ENCODE data around the gene NUPR1.

Gene NUPR1

GRCh38 chr16:28558456-28558855 is 19.7 kb upstream of the NUPR1 start:
- TF ChIP-seq TOX (CRISPR knock-in tag; IDR thresholded peaks at IDR 0.05; ENCODE audit: borderline replicate concordance) (no peak), ZNF70 (CRISPR knock-in tag; IDR thresholded peaks at IDR 0.05) (no peak), TCF4 (CRISPR knock-in tag; IDR thresholded peaks at IDR 0.05; ENCODE audit: borderline replicate concordance) (no peak), BACH2 (CRISPR knock-in tag; IDR thresholded peaks at IDR 0.05; ENCODE audit: borderline replicate concordance) (no peak), ZFP3 (CRISPR knock-in tag; IDR thresholded peaks at IDR 0.05) (no peak), ZC3H10 (CRISPR knock-in tag; IDR thresholded peaks at IDR 0.05) (no peak), RARB (CRISPR knock-in tag; IDR thresholded peaks at IDR 0.05) (no peak), ISL1 (CRISPR knock-in tag; IDR thresholded peaks at IDR 0.05) (no peak), OSR1 (CRISPR knock-in tag; IDR thresholded peaks at IDR 0.05) (no peak), ZFP30 (CRISPR knock-in tag; IDR thresholded peaks at IDR 0.05) (no peak), PATZ1 (CRISPR knock-in tag; IDR thresholded peaks at IDR 0.05; ENCODE audit: borderline replicate concordance) (no peak)
- TF ChIP-seq, protein P1, sequence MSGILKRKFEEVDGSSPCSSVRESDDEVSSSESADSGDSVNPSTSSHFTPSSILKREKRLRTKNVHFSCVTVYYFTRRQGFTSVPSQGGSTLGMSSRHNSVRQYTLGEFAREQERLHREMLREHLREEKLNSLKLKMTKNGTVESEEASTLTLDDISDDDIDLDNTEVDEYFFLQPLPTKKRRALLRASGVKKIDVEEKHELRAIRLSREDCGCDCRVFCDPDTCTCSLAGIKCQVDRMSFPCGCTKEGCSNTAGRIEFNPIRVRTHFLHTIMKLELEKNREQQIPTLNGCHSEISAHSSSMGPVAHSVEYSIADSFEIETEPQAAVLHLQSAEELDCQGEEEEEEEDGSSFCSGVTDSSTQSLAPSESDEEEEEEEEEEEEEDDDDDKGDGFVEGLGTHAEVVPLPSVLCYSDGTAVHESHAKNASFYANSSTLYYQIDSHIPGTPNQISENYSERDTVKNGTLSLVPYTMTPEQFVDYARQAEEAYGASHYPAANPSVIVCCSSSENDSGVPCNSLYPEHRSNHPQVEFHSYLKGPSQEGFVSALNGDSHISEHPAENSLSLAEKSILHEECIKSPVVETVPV (CRISPR knock-in tag; IDR thresholded peaks at IDR 0.05): no peak
- no peak for ATAC-seq

DNA sequence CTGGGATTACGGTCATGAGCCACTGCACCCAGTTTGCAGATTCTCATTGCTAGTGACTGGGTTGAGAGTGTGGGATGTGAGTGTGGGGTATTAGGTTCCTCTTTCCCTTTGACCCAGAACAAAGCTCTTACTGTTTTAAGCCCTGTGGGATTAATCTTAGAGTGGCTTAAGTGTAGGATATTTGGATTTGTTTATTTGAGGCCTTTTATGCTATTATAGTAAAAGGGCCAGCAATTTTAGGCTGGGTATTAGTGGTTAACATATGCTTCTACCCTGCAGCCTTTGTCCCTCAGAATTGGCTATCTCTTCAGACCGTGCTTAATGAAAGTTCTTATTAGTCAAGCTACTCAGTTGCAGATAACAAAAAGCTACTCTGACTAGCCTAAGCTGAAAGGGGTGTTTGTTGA is 18.1 kb upstream of the NUPR1 start:
- TF ChIP-seq, protein P2, sequence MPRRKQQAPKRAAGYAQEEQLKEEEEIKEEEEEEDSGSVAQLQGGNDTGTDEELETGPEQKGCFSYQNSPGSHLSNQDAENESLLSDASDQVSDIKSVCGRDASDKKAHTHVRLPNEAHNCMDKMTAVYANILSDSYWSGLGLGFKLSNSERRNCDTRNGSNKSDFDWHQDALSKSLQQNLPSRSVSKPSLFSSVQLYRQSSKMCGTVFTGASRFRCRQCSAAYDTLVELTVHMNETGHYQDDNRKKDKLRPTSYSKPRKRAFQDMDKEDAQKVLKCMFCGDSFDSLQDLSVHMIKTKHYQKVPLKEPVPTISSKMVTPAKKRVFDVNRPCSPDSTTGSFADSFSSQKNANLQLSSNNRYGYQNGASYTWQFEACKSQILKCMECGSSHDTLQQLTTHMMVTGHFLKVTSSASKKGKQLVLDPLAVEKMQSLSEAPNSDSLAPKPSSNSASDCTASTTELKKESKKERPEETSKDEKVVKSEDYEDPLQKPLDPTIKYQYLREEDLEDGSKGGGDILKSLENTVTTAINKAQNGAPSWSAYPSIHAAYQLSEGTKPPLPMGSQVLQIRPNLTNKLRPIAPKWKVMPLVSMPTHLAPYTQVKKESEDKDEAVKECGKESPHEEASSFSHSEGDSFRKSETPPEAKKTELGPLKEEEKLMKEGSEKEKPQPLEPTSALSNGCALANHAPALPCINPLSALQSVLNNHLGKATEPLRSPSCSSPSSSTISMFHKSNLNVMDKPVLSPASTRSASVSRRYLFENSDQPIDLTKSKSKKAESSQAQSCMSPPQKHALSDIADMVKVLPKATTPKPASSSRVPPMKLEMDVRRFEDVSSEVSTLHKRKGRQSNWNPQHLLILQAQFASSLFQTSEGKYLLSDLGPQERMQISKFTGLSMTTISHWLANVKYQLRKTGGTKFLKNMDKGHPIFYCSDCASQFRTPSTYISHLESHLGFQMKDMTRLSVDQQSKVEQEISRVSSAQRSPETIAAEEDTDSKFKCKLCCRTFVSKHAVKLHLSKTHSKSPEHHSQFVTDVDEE (CRISPR knock-in tag; IDR thresholded peaks at IDR 0.05): no peak
- no peak for TF ChIP-seq RARB (CRISPR knock-in tag; IDR thresholded peaks at IDR 0.05)
- TF ChIP-seq, protein P1 (CRISPR knock-in tag; IDR thresholded peaks at IDR 0.05): no peak
- TF ChIP-seq, protein P3, sequence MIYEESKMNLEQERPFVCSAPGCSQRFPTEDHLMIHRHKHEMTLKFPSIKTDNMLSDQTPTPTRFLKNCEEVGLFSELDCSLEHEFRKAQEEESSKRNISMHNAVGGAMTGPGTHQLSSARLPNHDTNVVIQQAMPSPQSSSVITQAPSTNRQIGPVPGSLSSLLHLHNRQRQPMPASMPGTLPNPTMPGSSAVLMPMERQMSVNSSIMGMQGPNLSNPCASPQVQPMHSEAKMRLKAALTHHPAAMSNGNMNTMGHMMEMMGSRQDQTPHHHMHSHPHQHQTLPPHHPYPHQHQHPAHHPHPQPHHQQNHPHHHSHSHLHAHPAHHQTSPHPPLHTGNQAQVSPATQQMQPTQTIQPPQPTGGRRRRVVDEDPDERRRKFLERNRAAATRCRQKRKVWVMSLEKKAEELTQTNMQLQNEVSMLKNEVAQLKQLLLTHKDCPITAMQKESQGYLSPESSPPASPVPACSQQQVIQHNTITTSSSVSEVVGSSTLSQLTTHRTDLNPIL (CRISPR knock-in tag; IDR thresholded peaks at IDR 0.05; ENCODE audit: low read depth): no peak
- TF ChIP-seq ZFP3 (CRISPR knock-in tag; IDR thresholded peaks at IDR 0.05): no peak
- no peak for TF ChIP-seq CSDC2 (CRISPR knock-in tag; IDR thresholded peaks at IDR 0.05)
- TF ChIP-seq ARNTL (CRISPR knock-in tag; IDR thresholded peaks at IDR 0.05; ENCODE audit: borderline replicate concordance, low read depth): no peak
- no peak for TF ChIP-seq OSR1 (CRISPR knock-in tag; IDR thresholded peaks at IDR 0.05)
- no peak for TF ChIP-seq ZNF565 (CRISPR knock-in tag; conservative IDR thresholded peaks at IDR 0.05; ENCODE audit: low read depth)
- no peak for TF ChIP-seq TCF4 (CRISPR knock-in tag; IDR thresholded peaks at IDR 0.05; ENCODE audit: borderline replicate concordance)
- no peak for TF ChIP-seq BACH2 (CRISPR knock-in tag; IDR thresholded peaks at IDR 0.05; ENCODE audit: borderline replicate concordance)
- no peak for TF ChIP-seq ISL1 (CRISPR knock-in tag; IDR thresholded peaks at IDR 0.05)
- ATAC-seq: no peak

DNA sequence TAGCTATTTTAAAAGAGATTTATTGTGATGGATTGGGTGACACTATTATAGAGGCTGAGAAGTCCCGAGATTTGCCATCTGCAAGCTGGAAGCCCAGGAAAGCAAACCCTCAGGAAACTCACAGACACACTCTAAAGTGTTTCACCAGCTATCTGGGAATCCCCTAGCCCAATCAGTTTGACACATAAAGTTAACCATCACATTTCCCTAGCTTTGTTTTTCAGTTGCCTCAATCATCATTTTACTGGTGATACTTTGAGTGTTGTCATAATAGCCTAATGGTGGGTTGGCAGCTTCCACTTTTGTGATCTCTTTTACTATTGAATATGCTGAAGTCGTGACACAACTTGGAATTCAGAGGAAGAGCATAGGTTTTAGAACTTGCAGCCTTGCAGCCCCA is 16.8 kb upstream of the NUPR1 start:
- ATAC-seq: no peak

More for the DNA sequence above, 16.8 kb upstream of the NUPR1 start:
- TF ChIP-seq, protein P3 (CRISPR knock-in tag; IDR thresholded peaks at IDR 0.05; ENCODE audit: low read depth): no peak
- no peak for TF ChIP-seq OSR1 (CRISPR knock-in tag; IDR thresholded peaks at IDR 0.05)

Measured in SK-N-SH treated with all-trans-retinoic acid at 6 μM for 48 hours (cell line).